H9 (cell line): Measurements from ENCODE around the gene CDH13. TPM values are rescaled to one million over a fixed set of nuclear protein-coding genes. Genes with fewer than 3 reads are reported as not detected.

Experiments
- DNase-seq: peaks from one replicate; pipeline ENCODE4 v3.0.0-alpha.2; 2017
- H2AFZ ChIP-seq: one replicate; pipeline ENCODE4 v1.6.1; 2013; ENCODE audit warnings: mild to moderate bottlenecking, low read length, control low read depth, moderate library complexity
- H2AK5ac ChIP-seq: 2 replicates; pipeline ENCODE4 v1.6.1; 2013; ENCODE audit warnings: low read length, control low read depth, mixed read lengths; ENCODE audit not compliant: insufficient read length
- H2BK120ac ChIP-seq: one replicate; pipeline ENCODE4 v1.6.1; 2013; ENCODE audit warnings: low read depth, mild to moderate bottlenecking, low read length, control low read depth, inconsistent platforms; ENCODE audit not compliant: poor library complexity, severe bottlenecking
- H2BK12ac ChIP-seq: 2 replicates; pipeline ENCODE4 v1.6.1; 2013; ENCODE audit warnings: low read length, control low read depth, mixed read lengths, low read depth; ENCODE audit not compliant: insufficient read length
- H2BK15ac ChIP-seq: 2 replicates; pipeline ENCODE4 v1.6.1; 2013; ENCODE audit warnings: low read depth, low read length, control low read depth
- H2BK20ac ChIP-seq: one replicate; pipeline ENCODE4 v1.6.1; 2013; ENCODE audit warnings: low read depth, mild to moderate bottlenecking, low read length, control low read depth, inconsistent platforms; ENCODE audit not compliant: poor library complexity, severe bottlenecking
- H2BK5ac ChIP-seq: 2 replicates; pipeline ENCODE4 v1.6.1; 2013; ENCODE audit warnings: low read length, control low read depth, mixed read lengths; ENCODE audit not compliant: insufficient read length
- H3K14ac ChIP-seq: 2 replicates; pipeline ENCODE4 v1.6.1; 2013; ENCODE audit warnings: low read length, control low read depth; ENCODE audit not compliant: insufficient read depth
- H3K18ac ChIP-seq: 2 replicates; pipeline ENCODE4 v1.6.1; 2013; ENCODE audit warnings: low read depth, mild to moderate bottlenecking, mixed read lengths, low read length, control low read depth; ENCODE audit not compliant: insufficient read length
- H3K23ac ChIP-seq: 2 replicates; pipeline ENCODE4 v1.6.1; 2013; ENCODE audit warnings: low read length, control low read depth, mixed read lengths, low read depth; ENCODE audit not compliant: insufficient read length
- H3K23me2 ChIP-seq: 2 replicates; pipeline ENCODE4 v1.6.1; 2013; ENCODE audit warnings: low read depth, mild to moderate bottlenecking, mixed read lengths, low read length, control low read depth; ENCODE audit not compliant: insufficient read length, poor library complexity, severe bottlenecking
- H3K27ac ChIP-seq: 2 replicates; pipeline ENCODE4 v1.5.1; 2013; ENCODE audit warnings: low read length, control low read depth, mixed read lengths, low read depth; ENCODE audit not compliant: insufficient read length
- H3K27me3 ChIP-seq: 2 replicates; pipeline ENCODE4 v1.6.1; 2013; ENCODE audit warnings: low read length, control low read depth, inconsistent platforms; ENCODE audit not compliant: insufficient read depth
- H3K4ac ChIP-seq: 2 replicates; pipeline ENCODE4 v1.6.1; 2013; ENCODE audit warnings: low read depth, mild to moderate bottlenecking, control low read depth, inconsistent platforms, low read length, moderate library complexity
- H3K4me1 ChIP-seq: 2 replicates; pipeline ENCODE4 v1.6.1; 2013; ENCODE audit warnings: low read length, control low read depth, inconsistent platforms; ENCODE audit not compliant: insufficient read depth
- H3K4me2 ChIP-seq: 2 replicates; pipeline ENCODE4 v1.6.1; 2013; ENCODE audit warnings: low read length, control low read depth, mixed read lengths; ENCODE audit not compliant: insufficient read length, insufficient read depth
- H3K56ac ChIP-seq: 2 replicates; pipeline ENCODE4 v1.6.1; 2013; ENCODE audit warnings: low read depth, mild to moderate bottlenecking, mixed read lengths, low read length, control low read depth; ENCODE audit not compliant: insufficient read length
- H3K79me1 ChIP-seq: 2 replicates; pipeline ENCODE4 v1.6.1; 2013; ENCODE audit warnings: low read depth, mild to moderate bottlenecking, moderate library complexity, low read length, control low read depth, inconsistent platforms; ENCODE audit not compliant: insufficient read depth, poor library complexity, severe bottlenecking
- H3K79me2 ChIP-seq: 2 replicates; pipeline ENCODE4 v1.6.1; 2013; ENCODE audit warnings: low read length, control low read depth, inconsistent platforms; ENCODE audit not compliant: insufficient read depth
- H3K9ac ChIP-seq: 2 replicates; pipeline ENCODE4 v1.6.1; 2013; ENCODE audit warnings: low read length, control low read depth, mixed read lengths; ENCODE audit not compliant: insufficient read length; ENCODE audit errors: extremely low read depth
- H3K9me3 ChIP-seq: one replicate; pipeline ENCODE4 v1.6.1; 2013; ENCODE audit warnings: low read depth, low read length, inconsistent platforms; ENCODE audit not compliant: control insufficient read depth
- H3T11ph ChIP-seq: one replicate; pipeline ENCODE4 v1.6.1; 2013; ENCODE audit warnings: mild to moderate bottlenecking, low read length, control low read depth, inconsistent platforms
- H4K20me1 ChIP-seq: one replicate; pipeline ENCODE4 v1.6.1; 2013; ENCODE audit not compliant: control insufficient read depth, insufficient read length, insufficient read depth
- H4K5ac ChIP-seq: 2 replicates; pipeline ENCODE4 v1.6.1; 2013; ENCODE audit warnings: low read depth, mild to moderate bottlenecking, mixed read lengths, low read length, control low read depth; ENCODE audit not compliant: insufficient read length
- H4K8ac ChIP-seq: replicated peaks from 2 replicates; pipeline ENCODE4 v1.6.1; 2013; ENCODE audit warnings: low read length, control low read depth, mixed read lengths, low read depth; ENCODE audit not compliant: insufficient read length
- H4K91ac ChIP-seq: 2 replicates; pipeline ENCODE4 v1.6.1; 2013; ENCODE audit warnings: low read depth, mild to moderate bottlenecking, moderate library complexity, mixed read lengths, low read length, control low read depth; ENCODE audit not compliant: insufficient read length
- H3K27ac Mint-ChIP-seq, 3 experiments: 2 replicates in 2 of 3; 3 replicates in 1 of 3; pipeline ENCODE4 v1.8.0; 2020 to 2021; ENCODE audit warnings: mixed read lengths in 3 of 3, mild to moderate bottlenecking in 1 of 3, moderate library complexity in 1 of 3
- H3K27me3 Mint-ChIP-seq: 2 replicates; pipeline ENCODE4 v1.8.0; 2021; ENCODE audit warnings: low read depth, mild to moderate bottlenecking, moderate library complexity, mixed read lengths
- H3K36me3 Mint-ChIP-seq, 3 experiments: 2 replicates in 2 of 3; 3 replicates in 1 of 3; pipeline ENCODE4 v1.8.0; 2020 to 2021; ENCODE audit warnings: low read depth in 3 of 3, mixed read lengths in 3 of 3; ENCODE audit not compliant: insufficient read depth in 1 of 3
- H3K4me1 Mint-ChIP-seq, 2 experiments: 2 replicates each; pipeline ENCODE4 v1.8.0; 2020; ENCODE audit warnings: mixed read lengths in 2 of 2
- H3K4me3 Mint-ChIP-seq, 2 experiments: 2 replicates in 1 of 2; 3 replicates in 1 of 2; pipeline ENCODE4 v1.8.0; 2020 to 2021; ENCODE audit warnings: mild to moderate bottlenecking in 2 of 2, mixed read lengths in 2 of 2, moderate library complexity in 1 of 2
- H3K9me3 Mint-ChIP-seq, 2 experiments: 2 replicates in 1 of 2; 3 replicates in 1 of 2; pipeline ENCODE4 v1.8.0; 2020; ENCODE audit warnings: mild to moderate bottlenecking in 2 of 2, mixed read lengths in 2 of 2, moderate library complexity in 1 of 2
- CTCF ChIP-seq: fragments of 200-600 bp; sonication (generic); conservative IDR thresholded peaks from 3 replicates; pipeline ENCODE4 v1.8.0; 2021; ENCODE audit warnings: antibody characterized with exemption, mild to moderate bottlenecking
- total RNA-seq: library from RNA; stranded (reverse); gene quantifications from 2 replicates; pipeline ENCODE4 v1.2.1, GENCODE V29; 2021

CDH13 gene
- total RNA-seq, 1 experiment from 2014 or later = 1.5 TPM

- Histone ChIP-seq H3K23me2 (no peaks in the 10 kb centered on the region), H4K8ac (no peak overlapping the region), H3K4ac (no peak overlapping the region), H2BK20ac (no peak overlapping the region), H2BK15ac (no peak overlapping the region), H3K23ac (no peak overlapping the region), H4K20me1 (no peaks in the 10 kb centered on the region), H2BK120ac (no peak overlapping the region), H2BK5ac (no peak overlapping the region), H3K56ac (no peak overlapping the region), H2BK12ac (no peak overlapping the region), H3K9ac (no peak overlapping the region), H3T11ph (no peak overlapping the region), H3K4me2 (no peak overlapping the region), H4K5ac (no peak overlapping the region), H3K79me1 (no peaks in the 10 kb centered on the region), H3K18ac (no peak overlapping the region), H3K27ac (no peak overlapping the region), H3K79me2 (no peaks in the 10 kb centered on the region), H3K14ac (no peak overlapping the region), H2AK5ac (no peak overlapping the region), H3K4me1 (no peaks in the 10 kb centered on the region), H4K91ac (no peak overlapping the region), H2AFZ (no peak overlapping the region), H3K9me3 (no peaks in the 10 kb centered on the region), H3K27me3 (no peaks in the 10 kb centered on the region)
- Mint-ChIP-seq H3K27me3 (peaks cover 4% of the 10 kb centered on the region), H3K9me3 (peaks cover 3 to 4% of the 10 kb centered on the region in 2 experiments; a peak in 3 of 5 replicates), H3K27ac (no peak overlapping the region), H3K36me3 (no peaks in the 10 kb centered on the region; a peak in 2 of 7 replicates), H3K4me1 (no peaks in the 10 kb centered on the region), H3K4me3 (no peak overlapping the region)
- DNase-seq = no peak
- TF ChIP-seq CTCF = no peak
Observed at GRCh38 chr16:83746611-83747010, 1119.8 kb downstream of the CDH13 start.
